Measurements from ENCODE around the gene TBC1D2B. TPM values are rescaled to one million over a fixed set of nuclear protein-coding genes. Genes with fewer than 3 reads are reported as not detected.
A peak's percentile ranks its signal among the peaks of the same experiment; 100 is the strongest.

TBC1D2B gene
- total RNA-seq, 1 experiment from 2014 or later, result 18.3 TPM

DNA sequence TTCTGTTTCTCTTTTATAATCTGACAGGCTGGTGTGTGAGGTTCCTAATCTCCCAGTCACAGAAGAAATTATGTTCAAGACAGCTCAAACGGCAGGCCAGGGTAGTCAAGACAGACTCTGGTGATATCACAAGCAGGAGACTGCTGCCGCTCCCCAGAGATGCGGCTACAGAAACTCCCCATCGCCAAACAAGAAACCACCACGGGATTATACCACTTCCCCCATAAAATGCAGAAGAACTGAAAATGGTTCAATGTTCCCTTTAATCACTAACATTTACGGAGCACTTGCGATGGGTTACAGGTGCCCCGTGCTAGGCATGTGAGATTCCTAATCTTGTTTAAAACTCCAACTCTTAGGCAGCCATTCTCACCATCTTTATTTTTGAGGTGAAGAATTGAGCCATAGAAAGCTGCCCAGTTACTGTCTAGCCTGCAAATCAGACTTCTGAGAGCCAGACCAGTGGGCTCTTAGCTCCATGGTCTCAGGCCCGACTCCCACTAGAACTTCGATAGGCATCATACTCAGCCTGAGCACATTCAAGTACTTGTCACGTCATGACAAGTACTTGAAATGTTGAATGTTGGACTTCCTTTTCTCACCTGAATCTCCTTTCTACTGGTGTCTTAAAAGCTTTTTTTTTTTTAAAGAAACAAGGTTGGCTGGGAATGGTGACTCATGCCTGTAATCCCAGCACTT lies 58.4 kb downstream of the TBC1D2B start:
- ATAC-seq (no peak), DNase-seq (ENCODE audit: low spot score) (no peak)
- Mint-ChIP-seq H3K4me1 (no peaks in the 10 kb centered on the region), H3K4me3 (no peak overlapping the region), H3K27ac (no peak overlapping the region), H3K27me3 (ENCODE audit: low read depth) (no peaks in the 10 kb centered on the region), H3K36me3 (peaks cover 6% of the 10 kb centered on the region), H3K9me3 (no peaks in the 10 kb centered on the region)
- TF ChIP-seq, protein P1, sequence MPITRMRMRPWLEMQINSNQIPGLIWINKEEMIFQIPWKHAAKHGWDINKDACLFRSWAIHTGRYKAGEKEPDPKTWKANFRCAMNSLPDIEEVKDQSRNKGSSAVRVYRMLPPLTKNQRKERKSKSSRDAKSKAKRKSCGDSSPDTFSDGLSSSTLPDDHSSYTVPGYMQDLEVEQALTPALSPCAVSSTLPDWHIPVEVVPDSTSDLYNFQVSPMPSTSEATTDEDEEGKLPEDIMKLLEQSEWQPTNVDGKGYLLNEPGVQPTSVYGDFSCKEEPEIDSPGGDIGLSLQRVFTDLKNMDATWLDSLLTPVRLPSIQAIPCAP (CRISPR knock-in tag; IDR thresholded peaks at IDR 0.05), result no peak
- TF ChIP-seq, protein P2, sequence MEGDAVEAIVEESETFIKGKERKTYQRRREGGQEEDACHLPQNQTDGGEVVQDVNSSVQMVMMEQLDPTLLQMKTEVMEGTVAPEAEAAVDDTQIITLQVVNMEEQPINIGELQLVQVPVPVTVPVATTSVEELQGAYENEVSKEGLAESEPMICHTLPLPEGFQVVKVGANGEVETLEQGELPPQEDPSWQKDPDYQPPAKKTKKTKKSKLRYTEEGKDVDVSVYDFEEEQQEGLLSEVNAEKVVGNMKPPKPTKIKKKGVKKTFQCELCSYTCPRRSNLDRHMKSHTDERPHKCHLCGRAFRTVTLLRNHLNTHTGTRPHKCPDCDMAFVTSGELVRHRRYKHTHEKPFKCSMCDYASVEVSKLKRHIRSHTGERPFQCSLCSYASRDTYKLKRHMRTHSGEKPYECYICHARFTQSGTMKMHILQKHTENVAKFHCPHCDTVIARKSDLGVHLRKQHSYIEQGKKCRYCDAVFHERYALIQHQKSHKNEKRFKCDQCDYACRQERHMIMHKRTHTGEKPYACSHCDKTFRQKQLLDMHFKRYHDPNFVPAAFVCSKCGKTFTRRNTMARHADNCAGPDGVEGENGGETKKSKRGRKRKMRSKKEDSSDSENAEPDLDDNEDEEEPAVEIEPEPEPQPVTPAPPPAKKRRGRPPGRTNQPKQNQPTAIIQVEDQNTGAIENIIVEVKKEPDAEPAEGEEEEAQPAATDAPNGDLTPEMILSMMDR (IDR thresholded peaks at IDR 0.05), result no peak
- TF ChIP-seq, protein P3, sequence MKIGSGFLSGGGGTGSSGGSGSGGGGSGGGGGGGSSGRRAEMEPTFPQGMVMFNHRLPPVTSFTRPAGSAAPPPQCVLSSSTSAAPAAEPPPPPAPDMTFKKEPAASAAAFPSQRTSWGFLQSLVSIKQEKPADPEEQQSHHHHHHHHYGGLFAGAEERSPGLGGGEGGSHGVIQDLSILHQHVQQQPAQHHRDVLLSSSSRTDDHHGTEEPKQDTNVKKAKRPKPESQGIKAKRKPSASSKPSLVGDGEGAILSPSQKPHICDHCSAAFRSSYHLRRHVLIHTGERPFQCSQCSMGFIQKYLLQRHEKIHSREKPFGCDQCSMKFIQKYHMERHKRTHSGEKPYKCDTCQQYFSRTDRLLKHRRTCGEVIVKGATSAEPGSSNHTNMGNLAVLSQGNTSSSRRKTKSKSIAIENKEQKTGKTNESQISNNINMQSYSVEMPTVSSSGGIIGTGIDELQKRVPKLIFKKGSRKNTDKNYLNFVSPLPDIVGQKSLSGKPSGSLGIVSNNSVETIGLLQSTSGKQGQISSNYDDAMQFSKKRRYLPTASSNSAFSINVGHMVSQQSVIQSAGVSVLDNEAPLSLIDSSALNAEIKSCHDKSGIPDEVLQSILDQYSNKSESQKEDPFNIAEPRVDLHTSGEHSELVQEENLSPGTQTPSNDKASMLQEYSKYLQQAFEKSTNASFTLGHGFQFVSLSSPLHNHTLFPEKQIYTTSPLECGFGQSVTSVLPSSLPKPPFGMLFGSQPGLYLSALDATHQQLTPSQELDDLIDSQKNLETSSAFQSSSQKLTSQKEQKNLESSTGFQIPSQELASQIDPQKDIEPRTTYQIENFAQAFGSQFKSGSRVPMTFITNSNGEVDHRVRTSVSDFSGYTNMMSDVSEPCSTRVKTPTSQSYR (CRISPR knock-in tag; IDR thresholded peaks at IDR 0.05), result no peak
- no peak for TF ChIP-seq GRHL2 (CRISPR knock-in tag; IDR thresholded peaks at IDR 0.05; ENCODE audit: insufficient replicate concordance, severe bottlenecking)
- ChIA-PET CTCF (interaction anchor here (0.7 to 1.4 kb wide), 2 partner anchors 19 to 116 kb away, joined by 4 read pairs; no protein-coding TSS in a partner anchor), POLR2A (interaction anchor here (1.0 kb wide), 1 partner anchor 9 kb away, joined by 4 read pairs; no protein-coding TSS in a partner anchor)

DNA sequence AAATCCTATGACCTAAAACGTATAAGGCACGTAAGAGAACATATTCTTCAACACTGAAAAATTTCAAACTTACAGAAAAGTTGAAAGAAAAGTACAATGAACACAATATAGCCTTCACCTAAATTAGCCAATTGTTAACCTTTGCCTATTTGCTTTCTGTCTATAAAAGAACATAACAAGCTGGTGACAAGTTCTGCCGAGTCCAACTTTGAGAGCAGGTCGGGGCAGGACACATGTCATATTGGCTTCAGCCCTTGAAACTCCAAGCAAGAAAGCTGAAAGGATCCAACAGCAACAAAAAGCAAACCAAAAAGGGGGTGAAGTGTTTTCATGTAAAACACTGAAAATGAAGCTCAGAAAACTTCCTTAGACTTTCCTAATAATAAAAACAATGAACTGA lies 59.1 kb downstream of the TBC1D2B start:
- ATAC-seq, result no peak
- no peaks in the 10 kb centered on the region for H3K27me3 Mint-ChIP-seq (ENCODE audit: low read depth)
- CTCF ChIA-PET, result interaction anchor here (1.4 kb wide), 1 partner anchor 18 kb away, joined by 4 read pairs; no protein-coding TSS in a partner anchor
- no peaks in the 10 kb centered on the region for H3K4me1 Mint-ChIP-seq
- H3K4me3 Mint-ChIP-seq, result no peak overlapping the region
- H3K36me3 Mint-ChIP-seq, result peaks cover 4% of the 10 kb centered on the region
- TF ChIP-seq, protein P1 (CRISPR knock-in tag; IDR thresholded peaks at IDR 0.05), result no peak
- TF ChIP-seq JAZF1 (CRISPR knock-in tag; IDR thresholded peaks at IDR 0.05) (no peak), ZBTB21 (CRISPR knock-in tag; IDR thresholded peaks at IDR 0.05; ENCODE audit: borderline replicate concordance) (no peak), ZNF219 (CRISPR knock-in tag; IDR thresholded peaks at IDR 0.05; ENCODE audit: borderline replicate concordance) (no peak), GABPB1 (CRISPR knock-in tag; IDR thresholded peaks at IDR 0.05) (no peak), ZNF423 (CRISPR knock-in tag; IDR thresholded peaks at IDR 0.05) (no peak)
- no peak for DNase-seq (ENCODE audit: low spot score)
- POLR2A ChIA-PET, result interaction anchor here (1.0 kb wide), 1 partner anchor 8 kb away, joined by 4 read pairs; no protein-coding TSS in a partner anchor
- H3K9me3 Mint-ChIP-seq, result no peaks in the 10 kb centered on the region
- H3K27ac Mint-ChIP-seq, result no peak overlapping the region

DNA sequence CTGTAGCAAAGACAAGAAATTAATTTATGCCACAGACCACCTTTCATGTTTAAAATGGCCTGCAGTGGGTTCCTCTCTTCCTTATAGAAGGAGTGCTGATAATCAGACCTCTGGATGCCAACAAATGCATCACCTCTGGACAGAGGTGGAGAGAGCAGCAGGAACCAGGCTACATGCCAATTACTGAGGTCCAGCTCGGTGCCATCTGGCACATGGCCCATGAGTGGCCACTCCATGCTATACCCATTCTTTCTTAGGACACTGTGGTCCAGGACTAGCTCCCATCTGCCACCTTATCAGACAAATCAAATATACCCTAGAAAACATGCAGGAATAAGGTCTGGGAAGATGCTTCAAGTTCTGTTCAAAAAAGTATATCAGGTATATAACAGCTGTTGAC lies 60.7 kb downstream of the TBC1D2B start:
- no peaks in the 10 kb centered on the region for H3K4me1 Mint-ChIP-seq

DNA sequence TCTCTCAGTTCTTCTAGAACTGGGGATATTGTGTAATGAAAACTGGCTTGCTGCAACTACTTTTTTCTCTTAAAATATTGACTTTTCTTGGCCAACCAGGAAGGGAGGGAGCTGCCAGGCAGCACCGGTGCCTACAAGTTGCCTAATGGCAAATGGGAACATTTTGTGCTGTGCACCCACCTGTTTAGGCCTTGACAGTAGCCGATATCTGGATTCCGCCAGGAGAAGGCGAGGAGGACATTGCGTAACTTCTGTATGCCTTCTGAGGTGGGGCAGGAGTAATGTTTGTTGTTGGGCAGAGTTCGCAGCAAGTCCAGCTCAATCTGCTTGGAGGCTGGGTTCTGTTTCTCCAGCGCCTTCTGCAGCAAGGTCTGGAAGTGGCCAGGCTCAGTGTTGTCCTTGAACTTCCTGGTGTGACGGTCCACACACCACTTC lies 64.9 kb downstream of the TBC1D2B start:
- no peaks in the 10 kb centered on the region for H3K4me1 Mint-ChIP-seq
- H3K36me3 Mint-ChIP-seq, result peaks cover 14% of the 10 kb centered on the region
- no peak for ATAC-seq
- ChIA-PET CTCF (interaction anchor here (1.7 kb wide), 1 partner anchor 96 kb away, joined by 6 read pairs; no protein-coding TSS in a partner anchor), POLR2A (no interaction called here)
- no peak overlapping the region for H3K27ac Mint-ChIP-seq
- no peak for TF ChIP-seq ZBTB21 (CRISPR knock-in tag; IDR thresholded peaks at IDR 0.05; ENCODE audit: borderline replicate concordance)
- TF ChIP-seq, protein P3 (CRISPR knock-in tag; IDR thresholded peaks at IDR 0.05), result no peak
- TF ChIP-seq, protein P4, sequence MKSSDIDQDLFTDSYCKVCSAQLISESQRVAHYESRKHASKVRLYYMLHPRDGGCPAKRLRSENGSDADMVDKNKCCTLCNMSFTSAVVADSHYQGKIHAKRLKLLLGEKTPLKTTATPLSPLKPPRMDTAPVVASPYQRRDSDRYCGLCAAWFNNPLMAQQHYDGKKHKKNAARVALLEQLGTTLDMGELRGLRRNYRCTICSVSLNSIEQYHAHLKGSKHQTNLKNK (CRISPR knock-in tag; IDR thresholded peaks at IDR 0.05), result no peak
- no peak for TF ChIP-seq ATF1 (CRISPR knock-in tag; IDR thresholded peaks at IDR 0.05)
- peak; percentile 66; the same call in 1 of the 2 replicates for TF ChIP-seq GABPB1 (CRISPR knock-in tag; IDR thresholded peaks at IDR 0.05)
- TF ChIP-seq, protein P5, sequence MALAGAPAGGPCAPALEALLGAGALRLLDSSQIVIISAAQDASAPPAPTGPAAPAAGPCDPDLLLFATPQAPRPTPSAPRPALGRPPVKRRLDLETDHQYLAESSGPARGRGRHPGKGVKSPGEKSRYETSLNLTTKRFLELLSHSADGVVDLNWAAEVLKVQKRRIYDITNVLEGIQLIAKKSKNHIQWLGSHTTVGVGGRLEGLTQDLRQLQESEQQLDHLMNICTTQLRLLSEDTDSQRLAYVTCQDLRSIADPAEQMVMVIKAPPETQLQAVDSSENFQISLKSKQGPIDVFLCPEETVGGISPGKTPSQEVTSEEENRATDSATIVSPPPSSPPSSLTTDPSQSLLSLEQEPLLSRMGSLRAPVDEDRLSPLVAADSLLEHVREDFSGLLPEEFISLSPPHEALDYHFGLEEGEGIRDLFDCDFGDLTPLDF (CRISPR knock-in tag; IDR thresholded peaks at IDR 0.05), result no peak
- TF ChIP-seq SMAD4 (CRISPR knock-in tag; IDR thresholded peaks at IDR 0.05), result no peak
- no peak for TF ChIP-seq GRHL2 (CRISPR knock-in tag; IDR thresholded peaks at IDR 0.05; ENCODE audit: insufficient replicate concordance, severe bottlenecking)
- no peaks in the 10 kb centered on the region for H3K9me3 Mint-ChIP-seq
- no peak for DNase-seq (ENCODE audit: low spot score)
- H3K27me3 Mint-ChIP-seq (ENCODE audit: low read depth), result no peaks in the 10 kb centered on the region
- no peak overlapping the region for H3K4me3 Mint-ChIP-seq

More for the DNA sequence above, 60.7 kb downstream of the TBC1D2B start:
- POLR2A ChIA-PET, result no interaction called here
- Mint-ChIP-seq H3K36me3 (peaks cover 13% of the 10 kb centered on the region), H3K4me3 (no peak overlapping the region), H3K9me3 (no peaks in the 10 kb centered on the region), H3K27ac (no peak overlapping the region), H3K27me3 (ENCODE audit: low read depth) (no peaks in the 10 kb centered on the region)
- CTCF ChIA-PET, result no interaction called here
- DNase-seq (ENCODE audit: low spot score) (no peak), ATAC-seq (no peak)
- TF ChIP-seq ESRRA (CRISPR knock-in tag; IDR thresholded peaks at IDR 0.05; ENCODE audit: borderline replicate concordance), result no peak

Data from WTC11 (cell line).